ENCODE data around the gene ENPP6. TPM values are rescaled to one million over a fixed set of nuclear protein-coding genes. Genes with fewer than 3 reads are reported as not detected.

ENPP6 gene
- total RNA-seq, 2 experiments from 2014 or later: not detected

- Mint-ChIP-seq H3K9me3 (no peaks in the 10 kb centered on the region), H3K27me3 (peaks cover 61% of the 10 kb centered on the region), H3K27ac (no peak overlapping the region), H3K36me3 (ENCODE audit: low read depth) (no peaks in the 10 kb centered on the region), H3K4me1 (ENCODE audit: low read depth) (no peaks in the 10 kb centered on the region), H3K4me3 (no peak overlapping the region)
- no peak for ATAC-seq (ENCODE audit: poor library complexity)
- intact Hi-C loops (cut with DNase I, micrococcal nuclease): no loop called here
- Histone ChIP-seq H3K9me3 (ENCODE audit: control insufficient read depth in 1 of 2, insufficient read depth in 1 of 2, low read length in 2 of 2) (no peaks in the 10 kb centered on the region), H3K36me3 (ENCODE audit: insufficient read depth, low read length) (no peaks in the 10 kb centered on the region), H3K4me3 (ENCODE audit: low read length) (no peak overlapping the region), H3K27me3 (ENCODE audit: control insufficient read depth in 1 of 2, insufficient read depth in 2 of 2, low read length in 2 of 2) (peaks cover 10 to 13% of the 10 kb centered on the region in 2 experiments), H3K27ac (ENCODE audit: low read depth in 1 of 2, low read length in 2 of 2) (no peak overlapping the region), H3K4me1 (ENCODE audit: insufficient read depth, low read length) (no peaks in the 10 kb centered on the region)
- ChIA-PET CTCF (no interaction called here), POLR2A (no interaction called here)
- TF ChIP-seq CTCF (IDR thresholded peaks at IDR 0.05): no peak
- DNase-seq: no peak
Observed at GRCh38 chr4:184157322-184157721, 60.4 kb downstream of the ENPP6 start.

GRCh38 chr4:184156163-184156920 is 61.3 kb downstream of the ENPP6 start:
- POLR2A ChIA-PET: no interaction called here
- Mint-ChIP-seq H3K4me1 (ENCODE audit: low read depth) (no peaks in the 10 kb centered on the region), H3K4me3 (no peak overlapping the region), H3K9me3 (no peaks in the 10 kb centered on the region), H3K36me3 (ENCODE audit: low read depth) (no peaks in the 10 kb centered on the region), H3K27me3 (peaks cover 51% of the 10 kb centered on the region), H3K27ac (no peak overlapping the region)
- intact Hi-C loops (cut with DNase I, micrococcal nuclease): no loop called here
- Histone ChIP-seq H3K9me3 (ENCODE audit: control insufficient read depth in 1 of 2, insufficient read depth in 1 of 2, low read length in 2 of 2) (peaks cover 0 to 3% of the 10 kb centered on the region in 2 experiments), H3K4me1 (ENCODE audit: insufficient read depth, low read length) (no peaks in the 10 kb centered on the region), H3K27me3 (ENCODE audit: control insufficient read depth in 1 of 2, insufficient read depth in 2 of 2, low read length in 2 of 2) (peaks cover 10 to 13% of the 10 kb centered on the region in 2 experiments), H3K27ac (ENCODE audit: low read depth in 1 of 2, low read length in 2 of 2) (no peak overlapping the region), H3K4me3 (ENCODE audit: low read length) (no peak overlapping the region), H3K36me3 (ENCODE audit: insufficient read depth, low read length) (no peaks in the 10 kb centered on the region)
- CTCF ChIA-PET: interaction anchor here (0.9 kb wide), 1 partner anchor 11 kb away, joined by 3 read pairs; no protein-coding TSS in a partner anchor
- no peak for DNase-seq
- no peak for ATAC-seq (ENCODE audit: poor library complexity)
- no peak for TF ChIP-seq CTCF (IDR thresholded peaks at IDR 0.05)

GRCh38 chr4:184154199-184154598 is 63.5 kb downstream of the ENPP6 start:
- ChIA-PET POLR2A (no interaction called here), CTCF (interaction anchor here (0.7 kb wide), 1 partner anchor 781 kb away, joined by 3 read pairs; no protein-coding TSS in a partner anchor)
- H3K27me3 Mint-ChIP-seq: peaks cover 31% of the 10 kb centered on the region
- H3K4me3 Mint-ChIP-seq: no peak overlapping the region
- H3K27ac Mint-ChIP-seq: no peak overlapping the region
- H3K9me3 Mint-ChIP-seq: no peaks in the 10 kb centered on the region
- H3K4me3 ChIP-seq (ENCODE audit: low read length): no peak overlapping the region
- DNase-seq: no peak
- H3K36me3 ChIP-seq (ENCODE audit: insufficient read depth, low read length): no peaks in the 10 kb centered on the region
- no peak for TF ChIP-seq CTCF (IDR thresholded peaks at IDR 0.05)
- ATAC-seq (ENCODE audit: poor library complexity): no peak
- H3K9me3 ChIP-seq (ENCODE audit: control insufficient read depth in 1 of 2, insufficient read depth in 1 of 2, low read length in 2 of 2): peaks cover 0 to 3% of the 10 kb centered on the region in 2 experiments
- H3K4me1 ChIP-seq (ENCODE audit: insufficient read depth, low read length): no peaks in the 10 kb centered on the region
- H3K27me3 ChIP-seq (ENCODE audit: control insufficient read depth in 1 of 2, insufficient read depth in 2 of 2, low read length in 2 of 2): peaks cover 6 to 8% of the 10 kb centered on the region in 2 experiments
- no peaks in the 10 kb centered on the region for H3K4me1 Mint-ChIP-seq (ENCODE audit: low read depth)
- H3K36me3 Mint-ChIP-seq (ENCODE audit: low read depth): no peaks in the 10 kb centered on the region
- intact Hi-C loops (cut with DNase I, micrococcal nuclease): no loop called here
- H3K27ac ChIP-seq (ENCODE audit: low read depth in 1 of 2, low read length in 2 of 2): no peak overlapping the region
